Keratinocyte (primary cell): ENCODE results near the gene CDC14A. TPM values are rescaled to one million over a fixed set of nuclear protein-coding genes. Genes with fewer than 3 reads are reported as not detected.

Source experiments
- DNase-seq: peaks from one replicate; pipeline ENCODE4 v3.0.0-alpha.2; 2011; ENCODE audit warnings: low read depth, missing footprints, low spot score
- FAIRE-seq: peaks from 2 replicates; lab custom pipeline; 2011; peaks lifted over from hg19 to GRCh38; lab: Jason Lieb, UNC
- H2AFZ ChIP-seq: 2 replicates; pipeline ENCODE4 v1.6.0; 2012; ENCODE audit warnings: low read length, control low read depth, inconsistent platforms; ENCODE audit not compliant: control insufficient read depth
- H3K27ac ChIP-seq: 2 replicates; pipeline ENCODE4 v1.5.1; 2011; ENCODE audit warnings: low read length; ENCODE audit not compliant: control insufficient read depth, insufficient read depth
- H3K27me3 ChIP-seq: 3 replicates; pipeline ENCODE4 v1.6.0; 2011; ENCODE audit warnings: low read length; ENCODE audit not compliant: control insufficient read depth, insufficient read depth; ENCODE audit errors: extremely low read depth
- H3K36me3 ChIP-seq, 2 experiments: 2 replicates in 1 of 2; 3 replicates in 1 of 2; pipeline ENCODE4 v1.5.1; 2011; ENCODE audit warnings: low read length in 2 of 2, mild to moderate bottlenecking in 1 of 2; ENCODE audit not compliant: control insufficient read depth in 2 of 2, insufficient read depth in 2 of 2; ENCODE audit errors: extremely low read depth in 1 of 2
- H3K4me1 ChIP-seq: 3 replicates; pipeline ENCODE4 v1.5.1; 2011; ENCODE audit warnings: low read length; ENCODE audit not compliant: control insufficient read depth, insufficient read depth; ENCODE audit errors: extremely low read depth
- H3K4me2 ChIP-seq: 3 replicates; pipeline ENCODE4 v1.6.0; 2011; ENCODE audit warnings: low read depth, low read length; ENCODE audit not compliant: control insufficient read depth, insufficient read depth; ENCODE audit errors: extremely low read depth
- H3K4me3 ChIP-seq, 3 experiments: fragments of 200-600 bp in 1 of 3; sonication (generic) in 1 of 3; 2 replicates in 2 of 3; 3 replicates in 1 of 3; pipeline ENCODE4 v1.5.1; 2011 to 2016; ENCODE audit warnings: low read length in 3 of 3, mild to moderate bottlenecking in 3 of 3, control low read depth in 2 of 3, inconsistent platforms in 1 of 3, low read depth in 1 of 3, mixed read lengths in 1 of 3, mixed run types in 1 of 3, moderate library complexity in 1 of 3; ENCODE audit not compliant: control insufficient read depth in 2 of 3, insufficient read depth in 2 of 3; ENCODE audit errors: extremely low read depth in 1 of 3
- H3K79me2 ChIP-seq: 2 replicates; pipeline ENCODE4 v1.6.0; 2012; ENCODE audit warnings: low read length; ENCODE audit not compliant: control insufficient read depth, insufficient read depth
- H3K9ac ChIP-seq: 3 replicates; pipeline ENCODE4 v1.6.0; 2011; ENCODE audit warnings: low read length; ENCODE audit not compliant: control insufficient read depth, insufficient read depth; ENCODE audit errors: extremely low read depth
- H3K9me1 ChIP-seq: 3 replicates; pipeline ENCODE4 v1.6.0; 2011; ENCODE audit warnings: low read length; ENCODE audit not compliant: control insufficient read depth, insufficient read depth; ENCODE audit errors: extremely low read depth
- H3K9me3 ChIP-seq: 2 replicates; pipeline ENCODE4 v1.5.1; 2012; ENCODE audit warnings: low read depth, low read length; ENCODE audit not compliant: control insufficient read depth
- H4K20me1 ChIP-seq: 3 replicates; pipeline ENCODE4 v1.6.0; 2011; ENCODE audit warnings: low read length; ENCODE audit not compliant: control insufficient read depth, insufficient read depth; ENCODE audit errors: extremely low read depth
- EZH2 ChIP-seq: IDR thresholded peaks from one replicate; pipeline ENCODE4 v1.6.1; 2012; ENCODE audit warnings: inconsistent platforms, mild to moderate bottlenecking, low read length, moderate library complexity
- dilution Hi-C: fragments of 300-500 bp; cut with MboI; formaldehyde crosslinking; loops from one replicate; pipeline ENCODE4 v1.7.0; 2020; ENCODE audit warnings: low sequenced_read_pairs; ENCODE audit not compliant: extremely low pct_ligation_motif_present
- polyA plus RNA-seq, 5 experiments: library from polyadenylated mRNA; depleted of rRNA in 3 of 5; stranded (reverse) in 3 of 5; stranded (forward) in 1 of 5; unstranded in 1 of 5; fragments of >200 nt; gene quantifications; 1 replicate in 1 of 5; 2 replicates in 3 of 5; 3 replicates in 1 of 5; pipeline versions ENCODE4 v1.2.1 to v1.2.3, GENCODE V29; 2011 to 2012; ENCODE audit warnings: missing spikeins in 2 of 5, low read depth in 1 of 5, low replicate concordance in 1 of 5
- TF ChIP-seq, protein P1 (sequence below), 3 experiments: IDR thresholded peaks in 1 of 3; conservative IDR thresholded peaks in 1 of 3; optimal IDR thresholded peaks in 1 of 3; 2 replicates in 2 of 3; 3 replicates in 1 of 3; pipeline versions ENCODE3 to v1.5.1; 2011; ENCODE audit warnings: low read length in 3 of 3, mild to moderate bottlenecking in 3 of 3, moderate library complexity in 2 of 3, control low read depth in 1 of 3, inconsistent platforms in 1 of 3; ENCODE audit not compliant: insufficient read depth in 2 of 3; ENCODE audit errors: extremely low read depth in 1 of 3

CDC14A gene
- polyA plus RNA-seq, 1 donor (not counting 4 experiments of a cell fraction or from before 2014, with no cell fraction given): 2.2 TPM

DNA sequence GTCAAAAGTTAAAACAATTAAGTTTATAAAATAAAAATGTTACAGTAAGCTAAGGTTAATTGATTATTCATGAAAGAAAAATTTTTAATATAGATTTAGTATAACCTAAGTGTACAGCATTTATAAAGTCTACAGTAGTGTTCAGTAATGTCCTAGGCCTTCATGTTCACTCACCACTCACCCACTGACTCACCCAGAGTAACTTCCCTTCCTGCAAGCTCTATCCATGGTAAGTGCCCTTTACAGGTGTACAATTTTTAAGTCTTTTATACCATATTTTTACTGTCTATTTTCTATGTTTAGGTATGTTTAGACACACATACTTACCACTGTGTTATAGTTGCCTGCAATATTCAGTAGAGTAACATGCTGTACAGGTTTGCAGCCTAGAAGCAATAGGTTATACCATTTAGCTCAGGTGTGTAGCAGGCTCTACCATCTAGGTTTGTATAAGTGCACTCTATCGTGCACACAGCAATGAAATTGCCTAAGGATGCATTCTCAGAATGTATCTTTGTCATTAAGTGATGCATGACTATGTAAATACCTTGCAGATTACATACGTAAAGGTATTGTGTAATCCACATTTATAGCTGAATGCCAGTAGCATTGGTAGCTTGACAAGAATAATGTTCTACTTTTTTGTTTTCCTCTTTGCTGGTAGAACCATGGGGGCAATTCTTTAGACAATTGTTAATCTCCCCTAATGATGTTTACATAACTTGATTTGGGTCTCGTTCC, 149.9 kb downstream of the CDC14A start:
- no peaks in the 10 kb centered on the region for H3K79me2 ChIP-seq
- no peaks in the 10 kb centered on the region for H3K9me1 ChIP-seq
- FAIRE-seq (no peak), DNase-seq (no peak)
- H3K4me1 ChIP-seq: no peaks in the 10 kb centered on the region
- H3K27me3 ChIP-seq: no peaks in the 10 kb centered on the region
- no peak overlapping the region for H3K27ac ChIP-seq
- H2AFZ ChIP-seq: no peak overlapping the region
- dilution Hi-C loops: no loop called here
- no peak overlapping the region for H3K4me3 ChIP-seq
- no peaks in the 10 kb centered on the region for H4K20me1 ChIP-seq
- H3K36me3 ChIP-seq: peaks cover 0 to 2% of the 10 kb centered on the region in 2 experiments
- no peak for TF ChIP-seq EZH2
- TF ChIP-seq, protein P1, sequence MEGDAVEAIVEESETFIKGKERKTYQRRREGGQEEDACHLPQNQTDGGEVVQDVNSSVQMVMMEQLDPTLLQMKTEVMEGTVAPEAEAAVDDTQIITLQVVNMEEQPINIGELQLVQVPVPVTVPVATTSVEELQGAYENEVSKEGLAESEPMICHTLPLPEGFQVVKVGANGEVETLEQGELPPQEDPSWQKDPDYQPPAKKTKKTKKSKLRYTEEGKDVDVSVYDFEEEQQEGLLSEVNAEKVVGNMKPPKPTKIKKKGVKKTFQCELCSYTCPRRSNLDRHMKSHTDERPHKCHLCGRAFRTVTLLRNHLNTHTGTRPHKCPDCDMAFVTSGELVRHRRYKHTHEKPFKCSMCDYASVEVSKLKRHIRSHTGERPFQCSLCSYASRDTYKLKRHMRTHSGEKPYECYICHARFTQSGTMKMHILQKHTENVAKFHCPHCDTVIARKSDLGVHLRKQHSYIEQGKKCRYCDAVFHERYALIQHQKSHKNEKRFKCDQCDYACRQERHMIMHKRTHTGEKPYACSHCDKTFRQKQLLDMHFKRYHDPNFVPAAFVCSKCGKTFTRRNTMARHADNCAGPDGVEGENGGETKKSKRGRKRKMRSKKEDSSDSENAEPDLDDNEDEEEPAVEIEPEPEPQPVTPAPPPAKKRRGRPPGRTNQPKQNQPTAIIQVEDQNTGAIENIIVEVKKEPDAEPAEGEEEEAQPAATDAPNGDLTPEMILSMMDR (optimal IDR thresholded peaks at IDR 0.05 in 1 of 3, IDR thresholded peaks at IDR 0.05 in 1 of 3, conservative IDR thresholded peaks at IDR 0.05 in 1 of 3; ENCODE audit: extremely low read depth in 1 of 3, insufficient read depth in 2 of 3, low read length in 3 of 3): no peak
- no peak overlapping the region for H3K4me2 ChIP-seq
- no peak overlapping the region for H3K9ac ChIP-seq
- no peaks in the 10 kb centered on the region for H3K9me3 ChIP-seq

DNA sequence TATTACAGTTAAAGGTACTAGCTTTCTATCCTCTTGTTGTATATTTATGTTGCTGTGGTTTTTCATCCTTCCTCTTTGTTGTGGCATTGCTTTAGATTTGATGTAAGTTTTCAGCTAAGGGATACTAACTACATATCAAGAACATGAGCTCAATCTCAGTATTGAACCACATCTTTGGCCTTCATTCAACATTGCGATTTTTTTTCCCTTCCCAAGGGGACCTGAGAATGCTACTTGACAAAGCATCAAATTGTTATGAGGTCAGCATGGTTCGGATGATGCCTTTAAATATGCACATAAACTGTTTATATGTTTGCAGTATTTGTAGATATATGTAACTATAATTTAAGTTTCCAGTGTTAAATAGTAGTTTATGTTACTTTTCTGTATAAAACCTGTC, 153.9 kb downstream of the CDC14A start:
- H3K9me3 ChIP-seq: no peaks in the 10 kb centered on the region
- dilution Hi-C loops: no loop called here
- H3K9me1 ChIP-seq: no peaks in the 10 kb centered on the region
- no peaks in the 10 kb centered on the region for H3K79me2 ChIP-seq
- DNase-seq (no peak), FAIRE-seq (no peak)
- no peak for TF ChIP-seq EZH2
- TF ChIP-seq, protein P1 (optimal IDR thresholded peaks at IDR 0.05 in 1 of 3, IDR thresholded peaks at IDR 0.05 in 1 of 3, conservative IDR thresholded peaks at IDR 0.05 in 1 of 3; ENCODE audit: extremely low read depth in 1 of 3, insufficient read depth in 2 of 3, low read length in 3 of 3): no peak
- H3K27me3 ChIP-seq: no peaks in the 10 kb centered on the region
- H3K4me1 ChIP-seq: no peaks in the 10 kb centered on the region
- no peak overlapping the region for H3K4me2 ChIP-seq
- no peak overlapping the region for H2AFZ ChIP-seq
- no peak overlapping the region for H3K27ac ChIP-seq
- H3K36me3 ChIP-seq: no peaks in the 10 kb centered on the region
- H3K4me3 ChIP-seq: no peak overlapping the region
- no peak overlapping the region for H3K9ac ChIP-seq
- no peaks in the 10 kb centered on the region for H4K20me1 ChIP-seq
